ENCODE data around the gene PPP1R11. TPM values are rescaled to one million over a fixed set of nuclear protein-coding genes. Genes with fewer than 3 reads are reported as not detected.

Gene PPP1R11
- total and polyA plus RNA-seq, 2 experiments from 2014 or later, result 30.0 to 63.7 TPM

Other genes with a start within 250 kb of the PPP1R11 start
- not detected in 2 replicates for gene HLA-G, start 239.4 kb upstream of the PPP1R11 start, total RNA-seq
- gene HLA-G, start 239.4 kb upstream of the PPP1R11 start, polyA plus RNA-seq, result 0.12 and 0.16 TPM in 2 replicates
- gene HLA-A, start 124.7 kb upstream of the PPP1R11 start, total RNA-seq, result 164 and 177 TPM in 2 replicates
- gene HLA-A, start 124.7 kb upstream of the PPP1R11 start, polyA plus RNA-seq, result 119 TPM in 2 replicates
- gene POLR1H, start 5.9 kb upstream of the PPP1R11 start, total RNA-seq, result 22.0 and 22.4 TPM in 2 replicates
- gene POLR1H, start 5.9 kb upstream of the PPP1R11 start, polyA plus RNA-seq, result 26.8 and 55.1 TPM in 2 replicates
- gene RNF39, start 8.6 kb downstream of the PPP1R11 start, total RNA-seq, result not detected in 2 replicates
- 0.46 and 0.90 TPM in 2 replicates for gene RNF39, start 8.6 kb downstream of the PPP1R11 start, polyA plus RNA-seq
- gene TRIM31, start 45.9 kb downstream of the PPP1R11 start, total RNA-seq, result not detected in 2 replicates
- gene TRIM31, start 45.9 kb downstream of the PPP1R11 start, polyA plus RNA-seq, result not detected in 2 replicates
- gene TRIM40, start 68.9 kb downstream of the PPP1R11 start, total RNA-seq, result not detected in 2 replicates
- gene TRIM40, start 68.9 kb downstream of the PPP1R11 start, polyA plus RNA-seq, result not detected in 2 replicates
- not detected in 2 replicates for gene TRIM10, start 94.0 kb downstream of the PPP1R11 start, total RNA-seq
- gene TRIM10, start 94.0 kb downstream of the PPP1R11 start, polyA plus RNA-seq, result not detected in 2 replicates
- not detected in 2 replicates for gene TRIM15, start 96.3 kb downstream of the PPP1R11 start, total RNA-seq
- gene TRIM15, start 96.3 kb downstream of the PPP1R11 start, polyA plus RNA-seq, result not detected in 2 replicates
- 17.2 and 24.4 TPM in 2 replicates for gene TRIM26, start 146.2 kb downstream of the PPP1R11 start, total RNA-seq
- gene TRIM26, start 146.2 kb downstream of the PPP1R11 start, polyA plus RNA-seq, result 18.0 and 18.8 TPM in 2 replicates

Data from cardiac muscle cell (in vitro differentiated cells and primary cell).